Stimulated activated CD8-positive, alpha-beta memory T cell treated with anti-CD3 and anti-CD28 coated beads, Interleukin-12 subunit alpha, Interleukin-12 subunit beta, amount 100 ng/mL, for 24 hours (primary cell): Measurements from ENCODE around the gene IGSF9B.

Source experiments
- DNase-seq: peaks from one replicate; pipeline ENCODE4 v3.0.0-alpha.2; 2020; ENCODE audit errors: extremely low read depth

The IGSF9B gene

DNA sequence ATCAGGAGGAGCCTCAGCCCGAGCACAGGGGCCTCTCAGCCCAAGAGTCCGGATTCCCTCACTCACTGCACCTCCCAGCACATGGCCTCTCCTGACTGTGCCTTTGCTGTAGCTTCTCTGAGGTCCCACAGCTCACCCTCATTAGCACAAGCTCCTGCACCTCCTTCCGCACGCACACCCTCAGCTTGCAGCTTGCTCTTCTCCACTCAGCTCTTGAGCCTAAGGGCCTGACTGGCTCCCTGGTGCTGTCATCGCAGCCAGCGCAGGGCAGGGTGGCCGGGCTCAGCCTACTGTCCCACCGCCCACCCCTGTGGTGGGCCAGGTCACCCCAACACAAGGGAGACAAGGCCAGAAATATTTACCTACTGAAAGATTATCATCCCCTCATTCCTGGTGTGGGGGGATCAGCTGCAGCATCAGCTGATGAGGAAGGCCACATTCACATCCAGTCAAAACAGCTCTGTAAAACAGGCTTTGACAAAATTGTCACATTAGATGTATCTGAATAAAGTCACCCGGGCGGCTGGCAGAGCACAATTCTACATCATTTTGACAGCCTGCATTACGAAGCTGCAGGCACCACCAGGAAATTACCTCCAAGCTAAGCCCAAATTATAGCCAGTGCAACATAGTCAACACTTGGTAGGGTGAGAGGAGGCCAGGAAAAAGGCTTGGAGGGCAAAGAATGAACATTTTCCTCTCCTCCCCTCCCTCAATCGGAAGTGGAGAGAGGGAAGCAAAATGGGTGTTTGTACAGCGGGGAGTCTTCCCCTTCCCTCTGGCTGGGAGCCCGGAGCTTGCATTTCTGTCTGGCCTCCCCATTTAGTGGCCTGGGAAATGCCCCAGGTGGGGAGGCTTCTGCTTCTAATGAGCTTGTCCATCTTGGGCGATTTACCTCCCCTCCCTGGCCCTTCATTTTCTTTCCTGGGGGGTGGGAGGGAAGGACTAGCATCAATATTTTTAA is 29.5 kb upstream of the IGSF9B start:
- DNase-seq = no peak

DNA sequence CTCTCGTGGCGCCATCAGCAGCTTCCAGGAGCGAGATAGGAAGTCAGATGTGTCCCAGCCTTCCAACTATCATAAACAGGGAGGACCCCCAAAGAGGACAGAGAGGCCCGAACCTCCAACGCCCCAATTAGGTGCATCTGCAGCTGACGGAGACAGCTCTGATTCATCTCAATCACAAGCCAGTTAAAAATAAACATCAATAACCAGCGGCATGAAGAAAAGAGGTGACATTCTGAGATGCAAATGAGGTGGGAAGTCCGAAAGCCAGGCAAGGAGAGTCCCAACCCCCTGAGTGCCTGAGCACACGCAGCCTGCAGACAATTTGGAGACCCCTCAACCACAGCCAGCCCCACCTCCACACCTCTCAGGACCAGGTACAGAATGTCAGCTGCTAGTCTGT is 28.1 kb upstream of the IGSF9B start:
- DNase-seq = no peak

DNA sequence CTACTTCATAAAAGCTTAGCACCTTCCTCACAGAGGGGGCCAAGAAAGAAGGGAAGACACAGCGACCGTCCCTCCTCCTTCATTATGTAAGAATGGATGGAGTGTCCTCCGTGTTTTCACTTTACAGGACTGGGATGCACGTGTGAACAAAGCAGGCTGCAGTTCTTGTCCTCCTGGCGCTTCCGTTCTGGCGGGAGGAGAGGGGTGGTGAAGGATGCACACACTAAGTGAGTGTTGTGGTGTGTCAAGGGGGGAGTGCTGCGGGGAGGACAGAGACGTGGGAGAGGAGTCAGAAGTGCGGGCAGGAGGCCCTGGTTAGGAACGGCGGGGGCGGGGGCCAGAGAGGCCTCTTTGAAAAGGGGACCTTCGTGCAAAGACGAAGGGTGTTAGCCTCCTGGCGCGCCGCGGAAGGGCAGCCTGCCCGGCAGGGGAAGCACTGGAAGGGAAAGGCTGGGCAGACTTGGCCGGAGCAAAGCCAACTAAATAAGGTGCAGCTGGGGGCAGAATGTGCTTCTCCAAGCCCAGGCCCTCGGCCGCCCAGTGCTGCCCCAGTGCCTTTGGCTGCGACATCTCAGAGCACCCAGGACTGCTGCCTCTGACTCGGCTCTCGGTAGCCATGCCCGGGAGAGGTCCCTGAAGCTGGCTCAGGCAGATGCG is 27.0 kb upstream of the IGSF9B start:
- no peak for DNase-seq

DNA sequence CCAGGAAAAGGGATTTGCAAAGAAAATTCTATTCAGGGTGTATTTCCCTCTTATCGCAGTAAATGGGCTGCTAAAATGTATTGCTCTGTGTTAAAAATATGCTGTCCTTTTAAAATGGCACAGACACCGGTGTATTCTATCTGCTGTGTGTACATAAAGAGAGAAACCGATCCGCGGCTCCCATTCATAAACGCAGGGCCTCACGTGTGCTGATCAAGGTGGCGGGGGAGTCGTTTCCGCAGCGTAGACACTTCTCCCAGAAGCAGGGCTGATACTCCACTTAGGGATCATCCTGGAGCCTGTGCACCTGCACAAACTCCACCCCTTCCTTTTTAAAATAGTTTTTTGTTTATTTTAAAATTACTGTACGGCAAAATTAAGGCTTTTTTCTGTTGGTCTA is 26.1 kb upstream of the IGSF9B start:
- DNase-seq = no peak

DNA sequence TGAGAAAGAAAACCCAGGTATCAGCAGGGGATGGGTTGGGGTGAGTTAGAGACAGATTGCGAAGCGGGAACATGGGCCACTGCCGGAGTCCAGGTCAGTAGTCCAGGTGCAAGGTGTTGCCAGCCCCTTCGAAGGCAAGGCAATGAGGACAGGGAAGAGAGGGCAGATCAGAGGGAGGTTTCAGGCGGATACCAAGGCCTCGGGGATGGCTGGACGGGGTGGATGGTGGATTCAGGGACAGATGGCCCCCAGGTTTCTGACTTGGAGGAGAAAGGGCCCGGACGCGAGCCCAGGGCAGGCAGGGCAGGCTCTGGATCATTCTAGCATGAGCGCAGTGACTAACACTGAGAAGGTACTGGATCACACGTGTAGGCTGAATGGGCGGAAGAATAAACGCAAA is 25.4 kb upstream of the IGSF9B start:
- DNase-seq = no peak

DNA sequence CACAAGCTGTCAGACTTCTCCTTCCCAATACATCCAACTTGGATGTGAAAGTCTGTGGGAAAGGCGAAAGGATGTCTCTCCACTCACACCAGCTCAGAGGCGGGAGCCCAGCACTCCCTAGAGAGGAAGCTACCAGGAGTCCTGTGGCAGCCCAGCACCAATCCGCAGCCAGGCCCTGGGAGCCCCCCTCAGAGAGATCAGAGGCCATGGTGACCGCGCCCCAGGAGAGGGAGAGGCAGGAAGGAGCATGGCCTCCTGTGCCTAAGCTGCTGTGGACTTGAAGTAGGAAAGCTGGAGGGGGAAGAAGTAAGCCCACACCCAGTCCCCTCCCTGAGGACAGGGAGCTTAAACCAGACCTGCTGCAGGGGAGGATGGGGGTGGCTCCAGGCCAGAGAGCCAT is 24.4 kb upstream of the IGSF9B start:
- no peak for DNase-seq

DNA sequence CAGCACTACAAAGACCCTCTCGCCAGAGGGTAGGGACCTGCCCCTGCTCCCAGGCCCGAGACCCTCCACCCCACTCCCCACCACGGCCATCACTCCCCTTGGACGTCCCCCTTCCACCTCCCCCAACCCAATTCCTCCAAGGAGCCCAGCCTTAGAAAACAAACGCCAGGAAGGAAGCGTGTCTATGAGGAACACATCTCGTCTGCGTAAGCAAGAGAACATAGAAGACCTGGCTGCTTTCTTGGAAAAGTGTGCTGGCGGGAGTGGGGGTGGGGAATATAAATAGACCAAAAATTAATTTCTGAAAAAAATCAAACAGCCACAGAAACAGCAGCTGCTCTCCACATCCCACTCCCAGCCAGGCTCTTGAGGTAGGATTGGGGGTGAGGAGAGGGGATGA is 23.9 kb upstream of the IGSF9B start:
- no peak for DNase-seq

DNA sequence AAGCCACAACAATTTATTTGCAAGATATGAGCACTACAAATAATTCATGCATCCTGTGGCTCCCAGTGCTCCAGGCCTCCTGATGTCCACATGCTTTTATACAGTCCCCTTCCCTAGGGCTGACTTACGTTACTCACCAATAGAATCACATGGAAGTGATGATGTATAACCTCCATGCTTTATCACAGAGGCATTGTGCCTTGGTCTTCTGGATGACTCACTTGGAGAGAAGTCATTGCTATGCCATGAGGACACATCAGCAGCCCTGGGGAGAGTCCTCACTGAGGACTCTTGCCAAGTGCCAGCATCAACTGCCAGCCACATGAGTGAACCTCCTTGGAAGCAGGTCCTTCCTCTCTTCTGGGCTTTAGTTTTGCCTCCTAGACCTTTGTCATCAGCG is 22.0 kb upstream of the IGSF9B start:
- DNase-seq = no peak

DNA sequence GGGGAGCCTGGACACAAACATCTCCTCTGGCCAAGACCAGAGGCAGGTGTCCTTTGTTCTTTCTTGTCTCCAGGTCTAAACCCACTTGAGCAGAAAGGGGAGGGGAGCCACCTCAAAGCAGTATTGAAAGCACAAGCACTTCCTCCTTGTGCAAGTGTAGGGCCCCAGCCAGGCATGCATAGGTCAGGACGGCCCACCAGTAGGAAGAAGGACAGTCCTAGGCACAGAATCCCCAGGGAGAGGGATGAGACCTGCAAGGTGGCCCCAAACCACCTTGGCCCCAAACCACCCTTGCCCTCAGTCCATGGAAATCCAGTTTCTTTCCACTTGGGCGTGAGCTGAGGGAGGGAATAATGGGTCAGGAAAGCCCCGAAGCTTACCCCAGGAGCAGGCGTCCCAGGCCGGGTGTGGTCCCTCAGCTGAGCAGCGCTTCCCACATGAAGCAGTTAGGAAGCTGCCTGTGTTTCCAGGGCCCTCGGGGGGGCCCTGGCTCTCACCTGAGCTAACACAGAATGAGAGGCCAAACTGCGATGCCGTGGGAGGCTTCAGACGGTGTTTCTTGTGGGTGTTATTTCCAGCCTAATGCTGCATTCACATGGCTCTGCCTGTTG is 20.4 kb upstream of the IGSF9B start:
- no peak for DNase-seq

DNA sequence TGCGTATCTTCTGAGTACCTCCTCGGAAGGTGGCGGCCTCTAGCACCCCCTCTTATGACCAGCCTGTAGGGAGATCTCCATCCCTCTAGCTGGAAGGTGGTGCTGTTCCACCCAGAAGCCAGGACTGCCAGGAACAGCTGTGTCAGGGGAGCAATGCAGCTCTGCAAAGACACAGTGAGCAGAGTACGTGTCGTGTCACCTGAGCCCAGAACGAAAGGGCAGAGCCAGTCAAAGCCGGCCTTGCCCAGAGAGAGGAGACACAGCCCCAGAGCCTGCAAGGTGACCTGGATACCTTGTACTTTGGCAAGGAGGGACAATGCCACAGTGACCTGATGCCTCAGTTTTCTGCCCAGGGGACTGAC is 18.7 kb upstream of the IGSF9B start:
- DNase-seq = no peak

DNA sequence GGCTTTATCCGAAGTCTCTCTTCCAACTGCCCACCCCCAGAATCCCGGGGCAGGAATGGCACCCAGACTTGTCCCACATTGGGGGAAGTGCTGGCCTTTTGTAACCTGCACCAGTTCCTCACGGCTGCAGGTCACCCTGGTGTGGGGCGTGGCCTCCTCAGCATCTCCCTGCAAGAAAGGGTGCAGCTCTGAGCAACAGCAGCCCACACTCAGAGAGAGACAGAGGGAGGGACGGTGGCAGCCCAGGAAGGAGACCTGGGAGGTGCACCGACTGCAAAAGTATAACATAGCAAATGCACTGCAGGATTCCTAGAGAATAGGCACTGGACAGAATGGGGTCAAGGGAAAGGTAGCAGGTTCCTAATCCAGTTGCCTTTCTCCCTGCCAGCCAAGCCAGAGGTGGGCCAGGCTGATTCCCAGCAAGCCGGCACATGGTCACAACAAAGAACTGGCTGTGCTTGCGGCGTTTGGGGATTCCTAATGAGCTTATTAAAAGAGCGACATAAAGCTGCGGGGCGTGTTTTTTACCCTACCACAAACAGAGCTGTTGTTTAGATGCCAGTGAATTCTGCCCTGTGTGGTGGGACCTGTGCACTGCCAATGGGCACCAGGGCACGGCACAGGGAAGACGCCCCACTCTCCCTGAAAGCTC is 18.2 kb upstream of the IGSF9B start:
- no peak for DNase-seq

DNA sequence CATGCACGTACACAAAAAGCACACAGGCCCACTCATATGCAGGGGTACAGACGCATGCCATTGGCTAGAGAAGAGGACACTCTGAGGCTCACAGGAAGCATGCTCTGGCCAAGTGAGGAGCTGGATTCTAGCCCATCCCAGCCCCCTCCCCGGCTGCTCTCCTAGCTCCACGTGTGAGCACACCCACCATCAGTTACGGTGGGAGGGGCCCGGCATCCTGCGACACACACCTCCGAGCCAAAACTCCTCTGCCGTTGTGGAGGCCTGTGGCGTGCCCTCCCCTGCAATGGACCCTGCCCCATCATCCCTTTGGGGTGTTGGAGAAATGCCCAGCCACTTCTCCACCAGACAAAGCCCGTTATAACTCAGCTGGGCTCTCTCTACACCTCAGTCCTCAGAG is 15.1 kb upstream of the IGSF9B start:
- DNase-seq = no peak

DNA sequence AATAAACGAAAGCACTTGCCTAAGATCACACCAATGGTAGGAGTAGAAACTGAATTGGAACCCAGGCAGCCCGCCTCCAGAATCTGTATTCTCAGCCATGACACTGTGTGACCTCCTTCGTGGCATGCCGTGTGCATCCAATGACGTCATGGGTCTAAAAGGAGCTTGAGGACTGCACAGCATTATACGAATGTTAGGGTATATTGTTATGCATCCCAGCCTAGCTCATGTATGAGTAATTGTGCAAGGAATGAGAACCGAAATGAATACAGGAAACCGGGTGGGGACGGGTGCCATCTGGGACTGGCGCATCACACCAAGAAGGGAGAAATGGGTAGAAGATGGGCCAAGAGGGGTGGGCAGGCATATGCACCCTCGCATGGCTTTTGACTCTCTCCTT is 12.3 kb upstream of the IGSF9B start:
- no peak for DNase-seq

DNA sequence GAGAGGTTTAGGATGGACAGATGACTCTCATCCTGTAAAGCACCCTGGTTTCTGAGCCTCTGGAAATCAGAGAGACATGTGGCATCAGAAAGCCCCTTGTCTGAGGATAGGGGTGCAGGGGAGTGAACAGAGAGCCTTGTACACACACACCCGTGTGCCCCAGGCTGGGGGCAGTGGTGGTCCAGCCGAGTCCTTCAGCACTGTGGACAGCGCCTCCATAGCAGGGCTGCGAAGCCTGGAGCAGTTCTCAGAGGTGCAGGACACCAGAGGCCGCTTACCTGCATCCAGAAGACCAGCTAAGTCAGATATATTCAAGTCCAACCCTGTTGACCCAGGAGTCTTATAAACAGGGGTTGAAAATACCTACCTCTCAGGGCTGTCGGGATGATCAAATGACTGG is 11.5 kb upstream of the IGSF9B start:
- no peak for DNase-seq

DNA sequence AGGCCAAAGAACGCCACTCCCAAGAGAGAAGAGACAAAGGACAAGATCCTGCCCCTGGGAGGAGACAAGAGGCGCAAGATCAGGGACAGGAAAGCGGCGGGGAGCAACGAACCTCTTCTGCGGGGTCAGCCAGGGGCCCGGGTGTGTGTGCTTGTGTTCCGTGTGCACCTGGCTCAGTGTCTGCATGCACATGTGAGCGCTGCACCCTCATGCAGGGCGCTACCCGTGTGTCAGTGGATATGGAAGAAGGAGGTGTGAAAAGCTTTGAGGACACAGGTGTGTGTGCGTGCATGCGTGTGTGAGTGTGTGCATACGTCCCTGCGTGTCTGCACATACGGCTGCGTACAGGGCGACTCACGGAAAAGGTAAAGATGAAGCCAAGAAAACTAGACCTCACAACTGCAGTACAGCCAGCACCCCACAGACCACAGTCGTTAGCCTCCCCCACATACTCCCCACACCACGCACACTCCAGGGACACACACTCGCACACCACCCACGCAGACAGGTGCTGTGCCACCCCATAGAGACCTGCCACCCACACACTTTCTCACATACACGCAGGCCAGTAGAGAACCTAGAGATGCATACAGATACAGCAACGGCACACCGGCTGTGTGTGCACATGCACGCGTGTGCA is 11.0 kb upstream of the IGSF9B start:
- no peak for DNase-seq

DNA sequence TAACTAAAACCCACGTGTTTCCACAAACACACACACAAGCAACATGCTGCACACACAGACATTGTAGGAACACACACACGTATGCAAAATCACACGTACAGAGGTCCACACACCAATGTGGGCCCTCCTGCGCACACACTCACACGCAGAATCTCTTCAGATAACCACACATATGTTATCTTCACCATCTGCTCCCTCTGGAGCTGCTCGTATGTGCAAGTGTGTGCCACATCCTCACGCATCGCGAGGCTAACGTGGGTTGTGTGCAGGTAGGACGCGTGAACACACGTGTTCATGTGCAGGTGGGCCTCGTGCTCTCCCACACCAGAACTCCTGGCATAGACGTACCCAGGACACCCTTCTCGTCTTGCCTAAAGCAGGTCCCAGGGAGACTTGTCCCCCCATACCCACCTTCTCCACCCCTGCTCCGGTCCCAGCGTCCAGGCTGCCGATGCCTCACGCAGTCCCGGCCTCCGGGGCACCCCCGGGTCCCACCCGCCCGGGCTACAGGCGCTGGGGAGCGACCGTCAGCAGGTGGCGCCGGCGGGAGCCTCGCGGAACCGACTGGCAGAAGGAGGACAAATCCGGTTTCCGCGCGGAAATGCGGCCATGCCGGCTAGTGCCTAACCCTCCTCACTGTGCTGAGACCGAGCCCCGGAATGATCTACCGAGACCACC is 10.3 kb upstream of the IGSF9B start:
- peak; percentile 39 for DNase-seq

DNA sequence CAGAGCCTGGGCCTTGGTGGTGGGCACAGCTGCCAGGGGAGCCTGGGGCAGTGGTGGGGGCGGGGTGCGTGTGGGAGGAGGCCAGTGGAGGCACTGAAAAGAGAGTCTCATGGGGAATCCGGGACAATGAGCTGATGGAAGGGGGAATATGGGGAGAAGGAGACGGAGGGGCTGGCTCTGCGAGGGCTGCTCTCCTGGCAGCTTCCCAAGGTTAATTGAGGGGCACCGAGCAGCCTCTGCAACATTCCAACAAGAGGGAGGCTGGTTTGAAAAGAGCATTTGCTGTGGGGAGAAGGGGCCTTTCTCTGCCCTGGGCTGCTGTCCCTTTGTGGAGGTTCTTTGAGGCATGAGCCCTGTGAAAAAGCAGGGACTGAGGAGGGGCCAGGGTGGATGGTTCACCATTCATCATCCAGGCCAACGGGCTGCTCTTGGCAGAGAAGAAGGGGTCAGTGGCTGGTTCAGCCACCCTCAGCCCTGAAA is 9.4 kb upstream of the IGSF9B start:
- no peak for DNase-seq

DNA sequence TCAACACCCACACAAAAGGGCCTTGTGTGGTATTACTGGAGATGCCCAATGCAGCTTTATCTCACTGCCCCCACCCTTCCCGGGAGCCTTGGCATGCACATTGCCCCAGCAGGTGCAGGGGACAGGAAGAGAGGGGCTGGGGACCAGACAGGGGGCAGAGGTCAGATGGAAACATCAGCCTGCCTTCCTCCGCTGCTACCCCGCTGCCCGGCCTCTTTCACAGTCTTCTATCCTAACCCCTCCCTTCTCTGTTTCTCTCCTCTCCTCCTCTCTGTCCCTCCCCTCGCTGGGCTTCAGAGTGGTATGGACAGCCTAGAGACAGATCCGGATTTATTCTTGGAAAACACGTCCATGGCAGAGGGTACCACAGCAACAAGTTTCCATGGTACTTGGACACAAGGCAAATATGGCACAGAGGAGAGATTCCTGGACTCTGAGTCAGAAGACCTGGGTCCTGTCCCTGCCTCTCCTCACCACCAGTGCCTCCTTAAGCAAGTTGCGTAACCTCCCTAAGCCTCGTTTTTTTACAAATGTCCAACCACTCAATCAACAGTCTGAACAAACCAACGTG is 8.3 kb upstream of the IGSF9B start:
- no peak for DNase-seq

DNA sequence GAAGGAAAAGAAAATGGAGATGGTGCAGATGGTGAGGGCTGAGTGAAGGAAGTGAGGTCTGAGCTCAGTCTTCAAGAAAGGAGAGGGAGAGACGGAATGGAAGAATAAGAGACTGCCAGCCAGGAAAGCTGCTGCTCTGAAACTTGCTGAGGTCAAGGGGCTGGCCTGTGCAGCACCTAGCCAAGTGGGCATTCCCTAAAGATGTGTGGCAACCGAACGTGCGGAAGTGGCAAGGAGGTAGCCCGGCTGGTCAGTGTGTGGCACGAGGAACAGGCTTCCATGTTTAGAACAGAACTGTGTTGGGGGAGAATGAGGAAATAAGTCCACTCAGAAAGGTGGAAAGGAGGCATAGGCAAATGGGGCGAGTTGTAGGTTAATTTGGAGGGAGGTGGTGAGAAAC is 7.6 kb upstream of the IGSF9B start:
- DNase-seq = no peak

DNA sequence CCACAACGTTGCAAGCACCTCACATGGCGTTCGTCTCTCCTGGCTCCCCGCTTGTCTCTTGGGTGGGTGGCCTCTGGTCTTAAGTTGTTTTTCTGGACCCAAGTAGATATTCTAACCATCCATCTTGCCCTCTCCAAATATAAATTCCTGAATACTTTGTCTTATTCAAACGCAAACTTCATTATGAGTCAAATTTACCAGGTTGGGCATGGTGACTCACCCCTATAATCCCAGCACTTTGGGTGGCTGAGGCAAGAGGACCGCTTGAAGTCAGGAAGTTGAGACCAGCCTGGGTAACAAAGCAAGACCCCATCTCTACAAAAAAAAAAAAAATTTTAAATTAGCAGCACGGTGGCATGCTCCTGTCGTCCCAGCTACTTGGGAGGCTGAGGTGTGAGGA is 5.1 kb upstream of the IGSF9B start:
- DNase-seq = no peak

DNA sequence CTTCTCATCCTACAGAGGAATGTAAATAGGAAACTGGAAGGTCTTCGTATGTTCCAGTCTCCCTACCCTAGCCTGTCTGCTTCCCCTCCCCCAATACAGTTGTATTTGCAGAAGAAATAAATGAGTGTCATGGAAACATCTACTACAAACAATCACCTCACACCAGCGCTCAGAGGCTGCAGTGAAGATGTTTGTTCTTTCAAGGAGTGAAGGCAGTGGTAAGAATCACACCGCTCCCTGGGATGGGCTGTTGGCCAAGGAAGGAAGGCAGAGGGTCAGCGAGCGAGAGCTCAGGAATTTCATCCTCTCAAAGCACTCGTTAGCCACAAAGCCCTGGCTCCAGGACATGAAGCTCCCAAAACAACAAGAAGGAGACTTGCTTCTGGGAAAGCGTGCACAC is 1.1 kb upstream of the IGSF9B start:
- no peak for DNase-seq
